ENCODE measurements around the gene TMEM175.

Gene TMEM175

GRCh38 chr4:899556-899906 lies 32.7 kb upstream of the TMEM175 start:
- DNase-seq: no peak

- no peak for DNase-seq
Measured at GRCh38 chr4:900073-900472, 32.2 kb upstream of the TMEM175 start.

GRCh38 chr4:900721-901120 lies 31.5 kb upstream of the TMEM175 start:
- no peak for DNase-seq

- DNase-seq: no peak
Measured at GRCh38 chr4:901192-901910, 30.9 kb upstream of the TMEM175 start.

- DNase-seq: no peak
Measured at GRCh38 chr4:903066-904046, 28.9 kb upstream of the TMEM175 start.

- no peak for DNase-seq
Measured at GRCh38 chr4:905485-906338, 26.5 kb upstream of the TMEM175 start.

GRCh38 chr4:906339-907102 lies 25.7 kb upstream of the TMEM175 start:
- no peak for DNase-seq

GRCh38 chr4:907103-907400 lies 25.2 kb upstream of the TMEM175 start:
- DNase-seq: no peak

GRCh38 chr4:907691-908425 lies 24.4 kb upstream of the TMEM175 start:
- DNase-seq: no peak

GRCh38 chr4:909131-909571 lies 23.1 kb upstream of the TMEM175 start:
- DNase-seq: no peak

GRCh38 chr4:909821-910220 lies 22.4 kb upstream of the TMEM175 start:
- no peak for DNase-seq

- no peak for DNase-seq
Measured at GRCh38 chr4:910366-911091, 21.7 kb upstream of the TMEM175 start.

- DNase-seq: no peak
Measured at GRCh38 chr4:911221-911751, 21.0 kb upstream of the TMEM175 start.

GRCh38 chr4:911871-912490 lies 20.3 kb upstream of the TMEM175 start:
- no peak for DNase-seq

- DNase-seq: no peak
Measured at GRCh38 chr4:912548-913279, 19.5 kb upstream of the TMEM175 start.

GRCh38 chr4:913280-913618 lies 19.0 kb upstream of the TMEM175 start:
- no peak for DNase-seq

GRCh38 chr4:914531-914930 lies 17.7 kb upstream of the TMEM175 start:
- DNase-seq: no peak

- DNase-seq: no peak
Measured at GRCh38 chr4:915041-915474, 17.2 kb upstream of the TMEM175 start.

GRCh38 chr4:915595-915994 lies 16.7 kb upstream of the TMEM175 start:
- no peak for DNase-seq

- DNase-seq: no peak
Measured at GRCh38 chr4:917466-917865, 14.8 kb upstream of the TMEM175 start.

Measured in femur (tissue), 1 donor.